H9 (cell line): ENCODE results near the gene RAP1GAP2. TPM values are rescaled to one million over a fixed set of nuclear protein-coding genes. Genes with fewer than 3 reads are reported as not detected.

Source experiments
- DNase-seq: peaks from one replicate; pipeline ENCODE4 v3.0.0-alpha.2; 2017
- H2AFZ ChIP-seq: one replicate; pipeline ENCODE4 v1.6.1; 2013; ENCODE audit warnings: mild to moderate bottlenecking, low read length, control low read depth, moderate library complexity
- H2AK5ac ChIP-seq: 2 replicates; pipeline ENCODE4 v1.6.1; 2013; ENCODE audit warnings: low read length, control low read depth, mixed read lengths; ENCODE audit not compliant: insufficient read length
- H2BK120ac ChIP-seq: one replicate; pipeline ENCODE4 v1.6.1; 2013; ENCODE audit warnings: low read depth, mild to moderate bottlenecking, low read length, control low read depth, inconsistent platforms; ENCODE audit not compliant: poor library complexity, severe bottlenecking
- H2BK12ac ChIP-seq: 2 replicates; pipeline ENCODE4 v1.6.1; 2013; ENCODE audit warnings: low read length, control low read depth, mixed read lengths, low read depth; ENCODE audit not compliant: insufficient read length
- H2BK15ac ChIP-seq: 2 replicates; pipeline ENCODE4 v1.6.1; 2013; ENCODE audit warnings: low read depth, low read length, control low read depth
- H2BK20ac ChIP-seq: one replicate; pipeline ENCODE4 v1.6.1; 2013; ENCODE audit warnings: low read depth, mild to moderate bottlenecking, low read length, control low read depth, inconsistent platforms; ENCODE audit not compliant: poor library complexity, severe bottlenecking
- H2BK5ac ChIP-seq: 2 replicates; pipeline ENCODE4 v1.6.1; 2013; ENCODE audit warnings: low read length, control low read depth, mixed read lengths; ENCODE audit not compliant: insufficient read length
- H3K14ac ChIP-seq: 2 replicates; pipeline ENCODE4 v1.6.1; 2013; ENCODE audit warnings: low read length, control low read depth; ENCODE audit not compliant: insufficient read depth
- H3K18ac ChIP-seq: 2 replicates; pipeline ENCODE4 v1.6.1; 2013; ENCODE audit warnings: low read depth, mild to moderate bottlenecking, mixed read lengths, low read length, control low read depth; ENCODE audit not compliant: insufficient read length
- H3K23ac ChIP-seq: 2 replicates; pipeline ENCODE4 v1.6.1; 2013; ENCODE audit warnings: low read length, control low read depth, mixed read lengths, low read depth; ENCODE audit not compliant: insufficient read length
- H3K23me2 ChIP-seq: 2 replicates; pipeline ENCODE4 v1.6.1; 2013; ENCODE audit warnings: low read depth, mild to moderate bottlenecking, mixed read lengths, low read length, control low read depth; ENCODE audit not compliant: insufficient read length, poor library complexity, severe bottlenecking
- H3K27ac ChIP-seq: 2 replicates; pipeline ENCODE4 v1.5.1; 2013; ENCODE audit warnings: low read length, control low read depth, mixed read lengths, low read depth; ENCODE audit not compliant: insufficient read length
- H3K27me3 ChIP-seq: 2 replicates; pipeline ENCODE4 v1.6.1; 2013; ENCODE audit warnings: low read length, control low read depth, inconsistent platforms; ENCODE audit not compliant: insufficient read depth
- H3K4ac ChIP-seq: 2 replicates; pipeline ENCODE4 v1.6.1; 2013; ENCODE audit warnings: low read depth, mild to moderate bottlenecking, control low read depth, inconsistent platforms, low read length, moderate library complexity
- H3K4me1 ChIP-seq: 2 replicates; pipeline ENCODE4 v1.6.1; 2013; ENCODE audit warnings: low read length, control low read depth, inconsistent platforms; ENCODE audit not compliant: insufficient read depth
- H3K4me2 ChIP-seq: 2 replicates; pipeline ENCODE4 v1.6.1; 2013; ENCODE audit warnings: low read length, control low read depth, mixed read lengths; ENCODE audit not compliant: insufficient read length, insufficient read depth
- H3K56ac ChIP-seq: 2 replicates; pipeline ENCODE4 v1.6.1; 2013; ENCODE audit warnings: low read depth, mild to moderate bottlenecking, mixed read lengths, low read length, control low read depth; ENCODE audit not compliant: insufficient read length
- H3K79me1 ChIP-seq: 2 replicates; pipeline ENCODE4 v1.6.1; 2013; ENCODE audit warnings: low read depth, mild to moderate bottlenecking, moderate library complexity, low read length, control low read depth, inconsistent platforms; ENCODE audit not compliant: insufficient read depth, poor library complexity, severe bottlenecking
- H3K79me2 ChIP-seq: 2 replicates; pipeline ENCODE4 v1.6.1; 2013; ENCODE audit warnings: low read length, control low read depth, inconsistent platforms; ENCODE audit not compliant: insufficient read depth
- H3K9ac ChIP-seq: 2 replicates; pipeline ENCODE4 v1.6.1; 2013; ENCODE audit warnings: low read length, control low read depth, mixed read lengths; ENCODE audit not compliant: insufficient read length; ENCODE audit errors: extremely low read depth
- H3K9me3 ChIP-seq: one replicate; pipeline ENCODE4 v1.6.1; 2013; ENCODE audit warnings: low read depth, low read length, inconsistent platforms; ENCODE audit not compliant: control insufficient read depth
- H3T11ph ChIP-seq: one replicate; pipeline ENCODE4 v1.6.1; 2013; ENCODE audit warnings: mild to moderate bottlenecking, low read length, control low read depth, inconsistent platforms
- H4K20me1 ChIP-seq: one replicate; pipeline ENCODE4 v1.6.1; 2013; ENCODE audit not compliant: control insufficient read depth, insufficient read length, insufficient read depth
- H4K5ac ChIP-seq: 2 replicates; pipeline ENCODE4 v1.6.1; 2013; ENCODE audit warnings: low read depth, mild to moderate bottlenecking, mixed read lengths, low read length, control low read depth; ENCODE audit not compliant: insufficient read length
- H4K8ac ChIP-seq: replicated peaks from 2 replicates; pipeline ENCODE4 v1.6.1; 2013; ENCODE audit warnings: low read length, control low read depth, mixed read lengths, low read depth; ENCODE audit not compliant: insufficient read length
- H4K91ac ChIP-seq: 2 replicates; pipeline ENCODE4 v1.6.1; 2013; ENCODE audit warnings: low read depth, mild to moderate bottlenecking, moderate library complexity, mixed read lengths, low read length, control low read depth; ENCODE audit not compliant: insufficient read length
- H3K27ac Mint-ChIP-seq, 3 experiments: 2 replicates in 2 of 3; 3 replicates in 1 of 3; pipeline ENCODE4 v1.8.0; 2020 to 2021; ENCODE audit warnings: mixed read lengths in 3 of 3, mild to moderate bottlenecking in 1 of 3, moderate library complexity in 1 of 3
- H3K27me3 Mint-ChIP-seq: 2 replicates; pipeline ENCODE4 v1.8.0; 2021; ENCODE audit warnings: low read depth, mild to moderate bottlenecking, moderate library complexity, mixed read lengths
- H3K36me3 Mint-ChIP-seq, 3 experiments: 2 replicates in 2 of 3; 3 replicates in 1 of 3; pipeline ENCODE4 v1.8.0; 2020 to 2021; ENCODE audit warnings: low read depth in 3 of 3, mixed read lengths in 3 of 3; ENCODE audit not compliant: insufficient read depth in 1 of 3
- H3K4me1 Mint-ChIP-seq, 2 experiments: 2 replicates each; pipeline ENCODE4 v1.8.0; 2020; ENCODE audit warnings: mixed read lengths in 2 of 2
- H3K4me3 Mint-ChIP-seq, 2 experiments: 2 replicates in 1 of 2; 3 replicates in 1 of 2; pipeline ENCODE4 v1.8.0; 2020 to 2021; ENCODE audit warnings: mild to moderate bottlenecking in 2 of 2, mixed read lengths in 2 of 2, moderate library complexity in 1 of 2
- H3K9me3 Mint-ChIP-seq, 2 experiments: 2 replicates in 1 of 2; 3 replicates in 1 of 2; pipeline ENCODE4 v1.8.0; 2020; ENCODE audit warnings: mild to moderate bottlenecking in 2 of 2, mixed read lengths in 2 of 2, moderate library complexity in 1 of 2
- WGBS: extraction: QIAGEN DNeasy Blood & Tissue Kit; methylation state at CpG from one replicate; pipeline ENCODE4 v1.1.7; 2013; ENCODE audit warnings: missing lambda C conversion rate, low lambda C conversion rate, mixed read lengths; ENCODE audit not compliant: insufficient read length; ENCODE audit errors: extremely low coverage; 5-methylcytosine and 5-hydroxymethylcytosine counted together
- total RNA-seq: library from RNA; stranded (reverse); gene quantifications from 2 replicates; pipeline ENCODE4 v1.2.1, GENCODE V29; 2021
- TF ChIP-seq, protein P1 (sequence below): fragments of 200-600 bp; sonication (generic); conservative IDR thresholded peaks from 3 replicates; pipeline ENCODE4 v1.8.0; 2021; ENCODE audit warnings: antibody characterized with exemption, mild to moderate bottlenecking

The RAP1GAP2 gene
- total RNA-seq, 1 experiment from 2014 or later: 33.8 TPM

DNA sequence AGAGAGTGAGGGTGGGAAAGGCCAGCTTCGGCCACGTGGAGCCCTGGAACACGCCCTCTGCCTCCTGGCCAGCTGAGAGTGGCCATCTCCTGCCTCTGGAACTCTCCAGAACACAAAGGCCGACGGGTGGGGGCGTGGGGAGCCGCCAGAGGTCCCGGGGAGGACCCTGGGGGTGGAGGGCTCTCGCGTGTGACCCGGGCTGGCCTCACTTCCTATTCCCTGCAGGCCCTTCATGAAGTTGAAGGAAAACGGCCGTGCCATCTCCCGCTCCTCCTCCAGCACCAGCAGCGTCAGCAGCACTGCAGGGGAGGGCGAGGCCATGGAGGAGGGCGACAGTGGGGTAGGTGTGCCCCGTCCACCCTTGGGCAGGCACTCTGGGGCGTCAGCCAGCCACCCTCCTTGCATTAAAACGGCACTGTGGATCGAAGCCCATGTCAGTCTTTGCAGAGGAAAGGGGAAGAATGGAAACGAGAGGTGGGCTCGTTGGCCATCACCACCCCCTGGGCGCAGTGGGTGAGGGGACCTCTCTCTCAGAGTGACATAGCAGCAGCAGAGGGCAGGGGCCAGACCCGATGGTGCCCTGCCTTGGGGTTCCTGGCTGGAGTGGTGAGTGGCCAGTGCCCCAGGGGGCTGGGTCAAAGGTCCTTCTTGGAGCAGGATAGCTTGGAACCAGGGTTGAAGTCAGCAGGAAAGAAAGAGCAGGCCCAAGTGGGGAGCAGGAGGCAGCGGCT lies 230.1 kb downstream of the RAP1GAP2 start:
- no peaks in the 10 kb centered on the region for H3K79me2 ChIP-seq
- H3K23me2 ChIP-seq: no peaks in the 10 kb centered on the region
- H3K9me3 ChIP-seq: no peaks in the 10 kb centered on the region
- H2BK120ac ChIP-seq: no peak overlapping the region
- no peak overlapping the region for H4K5ac ChIP-seq
- H3K56ac ChIP-seq: no peak overlapping the region
- H2BK5ac ChIP-seq: no peak overlapping the region
- DNase-seq: peak; percentile 24
- H2BK20ac ChIP-seq: no peak overlapping the region
- H3K18ac ChIP-seq: no peak overlapping the region
- H2BK12ac ChIP-seq: no peak overlapping the region
- Mint-ChIP-seq H3K4me3 (no peak overlapping the region), H3K9me3 (peaks cover 20 to 26% of the 10 kb centered on the region in 2 experiments), H3K27ac (no peak overlapping the region), H3K4me1 (no peaks in the 10 kb centered on the region), H3K27me3 (no peaks in the 10 kb centered on the region), H3K36me3 (peaks cover 36 to 58% (median 51%) of the 10 kb centered on the region in 3 experiments)
- no peak overlapping the region for H4K91ac ChIP-seq
- no peaks in the 10 kb centered on the region for H3K27me3 ChIP-seq
- H3K14ac ChIP-seq: no peak overlapping the region
- no peak overlapping the region for H3K4ac ChIP-seq
- H3T11ph ChIP-seq: no peak overlapping the region
- H4K20me1 ChIP-seq: no peaks in the 10 kb centered on the region
- no peak overlapping the region for H2AK5ac ChIP-seq
- no CpG with 5 or more reads among the region's 26 CpGs for WGBS
- no peak overlapping the region for H3K27ac ChIP-seq
- no peak overlapping the region for H3K9ac ChIP-seq
- H3K23ac ChIP-seq: no peak overlapping the region
- H4K8ac ChIP-seq: no peak overlapping the region
- TF ChIP-seq, protein P1, sequence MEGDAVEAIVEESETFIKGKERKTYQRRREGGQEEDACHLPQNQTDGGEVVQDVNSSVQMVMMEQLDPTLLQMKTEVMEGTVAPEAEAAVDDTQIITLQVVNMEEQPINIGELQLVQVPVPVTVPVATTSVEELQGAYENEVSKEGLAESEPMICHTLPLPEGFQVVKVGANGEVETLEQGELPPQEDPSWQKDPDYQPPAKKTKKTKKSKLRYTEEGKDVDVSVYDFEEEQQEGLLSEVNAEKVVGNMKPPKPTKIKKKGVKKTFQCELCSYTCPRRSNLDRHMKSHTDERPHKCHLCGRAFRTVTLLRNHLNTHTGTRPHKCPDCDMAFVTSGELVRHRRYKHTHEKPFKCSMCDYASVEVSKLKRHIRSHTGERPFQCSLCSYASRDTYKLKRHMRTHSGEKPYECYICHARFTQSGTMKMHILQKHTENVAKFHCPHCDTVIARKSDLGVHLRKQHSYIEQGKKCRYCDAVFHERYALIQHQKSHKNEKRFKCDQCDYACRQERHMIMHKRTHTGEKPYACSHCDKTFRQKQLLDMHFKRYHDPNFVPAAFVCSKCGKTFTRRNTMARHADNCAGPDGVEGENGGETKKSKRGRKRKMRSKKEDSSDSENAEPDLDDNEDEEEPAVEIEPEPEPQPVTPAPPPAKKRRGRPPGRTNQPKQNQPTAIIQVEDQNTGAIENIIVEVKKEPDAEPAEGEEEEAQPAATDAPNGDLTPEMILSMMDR: no peak
- no peak overlapping the region for H2BK15ac ChIP-seq
- no peaks in the 10 kb centered on the region for H3K79me1 ChIP-seq
- no peak overlapping the region for H3K4me2 ChIP-seq
- H2AFZ ChIP-seq: no peak overlapping the region
- H3K4me1 ChIP-seq: no peaks in the 10 kb centered on the region
